MCF 10A (cell line): ENCODE results near the gene USP7. TPM values are rescaled to one million over a fixed set of nuclear protein-coding genes. Genes with fewer than 3 reads are reported as not detected.
A peak's percentile ranks its signal among the peaks of the same experiment; 100 is the strongest.

Experiments
- BruUV-seq: library from RNA; stranded (reverse); fragments of 400-500 nt; replicated peaks from 2 replicates; lab custom pipeline; 2021; lab: Mats Ljungman, UMichigan
- CTCF ChIA-PET: fragments of 300-600 bp; sonication (Branson Sonifier 250); formaldehyde crosslinking; extraction: SDS; loops from one replicate; lab custom pipeline; 2021; ENCODE audit warnings: antibody characterized with exemption, inconsistent platforms; lab: Yijun Ruan, JAX
- POLR2A ChIA-PET: fragments of 300-600, 350-650 bp; sonication (Branson Sonifier 250); formaldehyde crosslinking; extraction: SDS; loops from one replicate; lab custom pipeline; 2020; ENCODE audit warnings: antibody characterized with exemption, inconsistent platforms; lab: Yijun Ruan, JAX
- DNase-seq: peaks from one replicate; pipeline ENCODE4 v3.0.0-alpha.2; 2018; ENCODE audit not compliant: unreplicated experiment
- H3K27ac Mint-ChIP-seq: one replicate; pipeline ENCODE4 v1.8.0; 2022; ENCODE audit warnings: mild to moderate bottlenecking, low read depth, mixed read lengths; ENCODE audit not compliant: unreplicated experiment
- H3K27me3 Mint-ChIP-seq: one replicate; pipeline ENCODE4 v1.8.0; 2022; ENCODE audit warnings: mixed read lengths; ENCODE audit not compliant: insufficient read depth, unreplicated experiment
- H3K36me3 Mint-ChIP-seq: one replicate; pipeline ENCODE4 v1.8.0; 2022; ENCODE audit warnings: mild to moderate bottlenecking, moderate library complexity, mixed read lengths; ENCODE audit not compliant: insufficient read depth, unreplicated experiment
- H3K4me1 Mint-ChIP-seq: one replicate; pipeline ENCODE4 v1.8.0; 2022; ENCODE audit warnings: mixed read lengths; ENCODE audit not compliant: insufficient read depth, unreplicated experiment
- H3K4me3 Mint-ChIP-seq: one replicate; pipeline ENCODE4 v1.8.0; 2022; ENCODE audit warnings: mild to moderate bottlenecking, moderate library complexity, mixed read lengths; ENCODE audit not compliant: unreplicated experiment
- H3K9me3 Mint-ChIP-seq: one replicate; pipeline ENCODE4 v1.8.0; 2022; ENCODE audit warnings: mixed read lengths; ENCODE audit not compliant: unreplicated experiment
- CTCF ChIP-seq: fragments of 200-600 bp; IDR thresholded peaks from one replicate; pipeline ENCODE4 v1.8.0; 2022; ENCODE audit warnings: antibody characterized with exemption, mild to moderate bottlenecking; ENCODE audit not compliant: unreplicated experiment
- intact Hi-C: fragments of 100-400 bp; cut with micrococcal nuclease; formaldehyde crosslinking; loops from 2 replicates; pipeline ENCODE4 v1.14.1; 2022
- total RNA-seq: library from RNA; stranded (reverse); gene quantifications from 2 replicates; pipeline ENCODE4 v1.2.3, GENCODE V29; 2022

USP7 gene
- total RNA-seq, 1 experiment from 2014 or later = 108 TPM

GRCh38 chr16:8960788-8961109 is 3.0 kb downstream of the USP7 start:
- TF ChIP-seq CTCF = no peak
- POLR2A ChIA-PET = interaction anchor here (0.6 kb wide), 2 partner anchors 10 to 1818 kb away, joined by 3 to 5 read pairs; no protein-coding TSS in a partner anchor
- H3K36me3 Mint-ChIP-seq = peaks cover 5% of the 10 kb centered on the region
- BruUV-seq = no TSS peak
- CTCF ChIA-PET = interaction anchor here (0.6 to 2.2 kb wide), 5 partner anchors 12 to 81 kb away, joined by 3 to 9 read pairs (median 3); no protein-coding TSS in a partner anchor
- H3K27ac Mint-ChIP-seq = no peak overlapping the region
- peaks cover 51% of the 10 kb centered on the region for H3K4me1 Mint-ChIP-seq
- H3K27me3 Mint-ChIP-seq = no peaks in the 10 kb centered on the region
- intact Hi-C loops = loop anchor here (10.0 kb wide), 1 partner anchor 144 kb away; no protein-coding TSS in a partner anchor
- peak overlapping the region; percentile 98 for H3K4me3 Mint-ChIP-seq
- H3K9me3 Mint-ChIP-seq = no peaks in the 10 kb centered on the region
- DNase-seq = no peak

- DNase-seq = no peak
- ChIA-PET CTCF (interaction anchor here (0.5 to 2.2 kb wide), 10 partner anchors 11 to 290 kb away, joined by 3 to 9 read pairs (median 3); no protein-coding TSS in a partner anchor), POLR2A (interaction anchor here (0.6 to 0.7 kb wide), 2 partner anchors 10 to 12 kb away, joined by 3 to 5 read pairs; no protein-coding TSS in a partner anchor)
- BruUV-seq = no TSS peak
- Mint-ChIP-seq H3K36me3 (peaks cover 5% of the 10 kb centered on the region), H3K4me1 (peaks cover 51% of the 10 kb centered on the region), H3K27me3 (no peaks in the 10 kb centered on the region), H3K27ac (peak overlapping the region; percentile 23), H3K4me3 (peak overlapping the region; percentile 98), H3K9me3 (no peaks in the 10 kb centered on the region)
- intact Hi-C loops = loop anchor here (10.0 kb wide), 1 partner anchor 145 kb away; no protein-coding TSS in a partner anchor
- TF ChIP-seq CTCF = no peak
These were observed 3.6 kb downstream of the USP7 start for GRCh38 chr16:8959921-8960787.

GRCh38 chr16:8958344-8959167 is 5.2 kb downstream of the USP7 start:
- Mint-ChIP-seq H3K4me3 (no peak overlapping the region), H3K4me1 (peaks cover 51% of the 10 kb centered on the region), H3K27me3 (no peaks in the 10 kb centered on the region), H3K9me3 (no peaks in the 10 kb centered on the region), H3K27ac (peak overlapping the region; percentile 23), H3K36me3 (peaks cover 5% of the 10 kb centered on the region)
- BruUV-seq = no TSS peak
- no peak for TF ChIP-seq CTCF
- CTCF ChIA-PET = interaction anchor here (0.5 to 2.7 kb wide), 6 partner anchors 11 to 177 kb away, joined by 3 to 15 read pairs (median 4); no protein-coding TSS in a partner anchor
- POLR2A ChIA-PET = interaction anchor here (0.5 to 1.1 kb wide), 2 partner anchors 114 to 141 kb away, joined by 3 to 4 read pairs; no protein-coding TSS in a partner anchor
- no peak for DNase-seq
- intact Hi-C loops = no loop called here
